Astrocyte (in vitro differentiated cells and primary cell): ENCODE results near the gene SLC23A3.

ENCODE experiments used
- CTCF ChIP-seq: IDR thresholded peaks from 2 replicates; pipeline ENCODE4 v1.5.1; 2011; ENCODE audit warnings: low read depth, mild to moderate bottlenecking, inconsistent platforms, low read length, moderate library complexity; ENCODE audit not compliant: insufficient read depth
- EZH2 ChIP-seq: IDR thresholded peaks from 2 replicates; pipeline ENCODE4 v1.6.1; 2012; ENCODE audit warnings: mild to moderate bottlenecking, low read length, inconsistent platforms; ENCODE audit not compliant: insufficient read depth

- TF ChIP-seq CTCF (no peak), EZH2 (no peak)
Observed at GRCh38 chr2:219161097-219161496, 8.7 kb downstream of the SLC23A3 start.
